Stimulated activated CD8-positive, alpha-beta memory T cell treated with anti-CD3 and anti-CD28 coated beads, Interleukin-15, amount 100 ng/mL, for 24 hours (primary cell): ENCODE measurements around the gene AFF2.

Experiments
- DNase-seq: peaks from one replicate; pipeline ENCODE4 v3.0.0-alpha.2; 2020; ENCODE audit warnings: low read depth

Gene AFF2

GRCh38 chrX:148928811-148929210 lies 428.4 kb downstream of the AFF2 start:
- no peak for DNase-seq

GRCh38 chrX:148929686-148930085 lies 429.3 kb downstream of the AFF2 start:
- no peak for DNase-seq

- no peak for DNase-seq
These were observed 429.9 kb downstream of the AFF2 start for GRCh38 chrX:148930206-148930729.

GRCh38 chrX:148933881-148934280 lies 433.5 kb downstream of the AFF2 start:
- DNase-seq, result no peak

GRCh38 chrX:148938348-148938747 lies 437.9 kb downstream of the AFF2 start:
- no peak for DNase-seq

- DNase-seq, result no peak
These were observed 440.1 kb downstream of the AFF2 start for GRCh38 chrX:148940411-148940996.

GRCh38 chrX:148942754-148943153 lies 442.3 kb downstream of the AFF2 start:
- no peak for DNase-seq

- DNase-seq, result no peak
These were observed 447.1 kb downstream of the AFF2 start for GRCh38 chrX:148947399-148947975.

GRCh38 chrX:148956352-148956751 lies 455.9 kb downstream of the AFF2 start:
- DNase-seq, result no peak

- DNase-seq, result no peak
These were observed 458.5 kb downstream of the AFF2 start for GRCh38 chrX:148958901-148959300.

- no peak for DNase-seq
These were observed 459.6 kb downstream of the AFF2 start for GRCh38 chrX:148960060-148960459.

GRCh38 chrX:148961985-148962384 lies 461.6 kb downstream of the AFF2 start:
- no peak for DNase-seq

- DNase-seq, result no peak
These were observed 476.4 kb downstream of the AFF2 start for GRCh38 chrX:148976571-148977400.

GRCh38 chrX:148979786-148980185 lies 479.4 kb downstream of the AFF2 start:
- no peak for DNase-seq

GRCh38 chrX:148984238-148984637 lies 483.8 kb downstream of the AFF2 start:
- DNase-seq, result no peak

- no peak for DNase-seq
These were observed 491.1 kb downstream of the AFF2 start for GRCh38 chrX:148991502-148991901.

- no peak for DNase-seq
These were observed 495.2 kb downstream of the AFF2 start for GRCh38 chrX:148995661-148996060.

GRCh38 chrX:149002320-149002719 lies 501.9 kb downstream of the AFF2 start:
- no peak for DNase-seq

- DNase-seq, result no peak
These were observed 503.6 kb downstream of the AFF2 start for GRCh38 chrX:149003863-149004660.

GRCh38 chrX:149004936-149005335 lies 504.5 kb downstream of the AFF2 start:
- no peak for DNase-seq

GRCh38 chrX:149006235-149006634 lies 505.8 kb downstream of the AFF2 start:
- DNase-seq, result no peak

GRCh38 chrX:149007423-149007822 lies 507.0 kb downstream of the AFF2 start:
- DNase-seq, result no peak
